ENCODE measurements around the gene NOL11.
"Not testable (repeated sequence)": the region's sequence is repeated elsewhere in the genome, so short reads cannot be mapped to it uniquely, and the experiment has no call there.

Gene NOL11

DNA sequence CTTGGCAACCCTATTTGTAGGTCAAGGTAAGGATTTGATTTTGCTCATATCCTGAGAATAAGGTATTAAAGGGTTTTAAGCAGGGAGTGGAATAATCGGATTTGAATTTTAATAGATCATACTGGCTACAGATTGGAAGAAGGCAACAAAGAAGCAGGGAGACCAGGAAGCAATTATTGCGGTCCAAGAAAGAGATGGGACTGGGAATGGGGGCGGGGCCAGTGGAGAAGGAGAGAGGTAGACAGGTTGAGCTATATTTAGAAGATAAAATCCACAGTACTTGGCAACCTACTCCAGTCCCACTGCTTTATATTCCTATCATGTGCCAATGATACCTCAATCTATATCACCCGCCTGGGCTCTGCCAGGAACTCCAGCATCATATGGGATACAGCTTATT lies 5.8 kb upstream of the NOL11 start:
- DNase-seq (ENCODE audit: low read depth) = no peak

DNA sequence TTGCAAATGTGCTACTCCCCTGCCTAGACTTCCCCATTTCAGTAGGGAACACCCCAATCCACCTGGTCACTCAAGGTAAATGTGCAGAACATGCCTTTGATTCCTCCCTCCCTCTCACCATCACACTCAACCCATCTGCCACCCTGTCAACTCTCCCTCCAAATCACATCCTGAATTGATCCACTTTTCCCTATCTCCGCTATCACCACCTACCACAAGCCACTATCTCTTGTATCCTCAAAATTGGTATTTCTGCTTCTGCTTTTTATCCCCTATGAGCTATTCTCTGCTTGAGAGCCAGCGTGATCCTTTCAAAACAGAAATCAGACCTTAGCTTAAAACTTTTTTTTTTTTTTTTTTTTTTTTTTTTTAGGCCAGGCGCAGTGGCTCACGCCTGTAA lies 5.4 kb upstream of the NOL11 start:
- DNase-seq (ENCODE audit: low read depth) = no peak

DNA sequence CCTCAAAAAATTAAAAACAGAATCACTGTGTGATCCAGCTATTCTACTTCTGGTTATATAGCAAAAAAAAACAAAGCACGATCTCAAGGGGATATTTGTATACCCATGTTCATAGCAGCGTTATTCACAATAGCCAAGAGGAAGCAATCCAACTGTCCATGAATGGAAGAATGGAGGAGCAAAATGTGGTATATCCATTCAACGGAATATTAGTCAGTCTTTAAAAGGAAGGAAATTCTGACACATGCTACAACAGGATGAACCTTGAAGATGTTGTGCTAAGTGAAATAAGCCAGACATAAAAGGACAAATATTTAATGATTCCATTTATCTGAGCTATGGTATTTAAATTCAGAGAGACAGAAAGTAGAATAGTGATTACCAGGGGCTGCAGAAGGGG lies 4.6 kb upstream of the NOL11 start:
- no peak for DNase-seq (ENCODE audit: low read depth)

DNA sequence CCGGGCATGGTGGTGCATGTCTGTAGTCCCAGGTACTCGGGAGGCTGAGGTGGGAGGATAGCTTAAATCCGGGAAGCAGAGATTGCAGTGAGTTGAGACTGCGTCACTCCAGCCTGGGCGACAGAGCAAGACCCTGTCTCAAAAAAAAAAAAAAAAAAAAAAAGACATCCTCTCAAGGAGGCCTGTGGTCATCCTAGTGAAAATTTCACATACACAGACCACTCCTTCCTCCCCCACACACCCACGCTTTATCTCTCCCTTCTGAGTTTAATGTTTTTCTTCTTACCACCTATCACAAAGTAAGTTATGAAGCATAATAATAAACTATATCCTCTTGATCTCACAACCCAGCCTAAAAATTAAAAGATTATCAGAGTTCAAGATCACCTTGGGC lies 1.3 kb upstream of the NOL11 start:
- DNase-seq (ENCODE audit: low read depth) = no peak

- no peak for DNase-seq (ENCODE audit: low read depth)
These were observed 528 bp upstream of the NOL11 start for GRCh38 chr17:67717192-67717623.

DNA sequence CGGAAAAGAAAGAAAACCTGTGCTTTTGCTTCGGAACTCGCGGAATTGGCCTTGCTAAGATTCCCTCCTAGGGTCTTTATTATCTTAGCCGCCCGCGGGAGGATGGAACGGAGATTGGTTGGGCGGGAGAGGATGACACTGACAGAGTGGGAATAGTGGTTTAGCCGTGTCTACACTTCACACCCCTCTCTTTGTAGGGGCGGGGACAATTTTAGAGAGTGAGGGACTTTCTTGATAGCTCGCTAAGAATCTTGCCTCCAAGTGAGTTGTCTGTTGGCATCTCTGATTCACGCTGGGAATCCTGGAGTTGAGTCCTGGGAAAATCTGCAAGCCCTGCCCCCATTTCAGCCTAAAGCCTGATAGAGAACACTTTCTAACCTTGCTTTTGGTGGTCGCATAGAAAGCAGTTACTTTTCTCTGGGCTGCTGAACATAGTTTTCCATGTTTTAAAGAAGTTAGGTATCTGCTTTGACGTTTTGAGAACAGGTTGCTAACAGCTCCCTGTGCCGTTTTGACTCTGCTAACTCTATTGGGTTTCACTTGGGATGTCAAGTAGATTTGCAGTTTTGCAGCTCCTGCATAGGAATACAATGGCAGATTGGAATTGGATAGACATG lies 697 bp downstream of the NOL11 start:
- DNase-seq (ENCODE audit: low read depth) = peak; percentile 13

- no peak for DNase-seq (ENCODE audit: low read depth)
These were observed 7.6 kb downstream of the NOL11 start for GRCh38 chr17:67725373-67725791.

DNA sequence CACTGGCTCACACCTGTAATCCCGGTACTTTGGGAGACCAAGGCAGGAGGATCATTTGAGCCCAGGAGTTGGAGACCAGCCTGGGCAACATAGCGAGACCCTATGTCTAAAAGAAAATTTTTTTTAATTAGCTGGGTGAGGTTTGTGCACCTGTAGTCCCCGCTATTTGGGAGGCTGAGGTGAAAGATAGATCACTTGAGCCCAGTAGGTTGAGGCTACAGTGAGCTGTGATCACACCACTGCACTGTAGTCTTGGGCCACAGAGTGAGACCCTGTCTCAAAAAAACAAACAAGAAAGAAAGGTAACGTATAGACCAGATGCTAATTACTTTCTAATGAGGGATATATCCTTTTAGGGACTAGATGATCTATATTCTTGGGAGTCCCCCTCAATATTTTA lies 8.1 kb downstream of the NOL11 start:
- no peak for DNase-seq (ENCODE audit: low read depth)

GRCh38 chr17:67727152-67728039 lies 9.7 kb downstream of the NOL11 start:
- DNase-seq (ENCODE audit: low read depth) = not testable (repeated sequence)

GRCh38 chr17:67729903-67730302 lies 12.2 kb downstream of the NOL11 start:
- no peak for DNase-seq (ENCODE audit: low read depth)

DNA sequence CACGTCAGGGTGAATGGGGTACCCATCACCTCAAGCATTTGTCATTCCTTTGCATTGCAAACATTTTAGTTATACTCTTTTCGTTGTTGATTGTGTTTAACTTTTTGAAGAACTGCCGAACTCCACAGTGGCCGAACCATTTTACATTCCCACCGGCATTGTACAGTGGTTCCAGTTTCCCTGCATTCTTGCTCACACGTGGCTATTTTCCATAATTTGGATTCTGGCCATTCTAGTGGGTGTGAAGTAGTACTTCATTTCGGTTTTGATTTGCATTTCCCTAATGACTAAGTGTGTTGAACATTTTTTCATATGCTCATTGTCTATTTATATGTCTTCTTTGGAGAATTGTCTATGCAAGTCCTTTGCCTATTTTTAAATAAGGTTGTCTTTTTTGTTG lies 13.0 kb downstream of the NOL11 start:
- no peak for DNase-seq (ENCODE audit: low read depth)

DNA sequence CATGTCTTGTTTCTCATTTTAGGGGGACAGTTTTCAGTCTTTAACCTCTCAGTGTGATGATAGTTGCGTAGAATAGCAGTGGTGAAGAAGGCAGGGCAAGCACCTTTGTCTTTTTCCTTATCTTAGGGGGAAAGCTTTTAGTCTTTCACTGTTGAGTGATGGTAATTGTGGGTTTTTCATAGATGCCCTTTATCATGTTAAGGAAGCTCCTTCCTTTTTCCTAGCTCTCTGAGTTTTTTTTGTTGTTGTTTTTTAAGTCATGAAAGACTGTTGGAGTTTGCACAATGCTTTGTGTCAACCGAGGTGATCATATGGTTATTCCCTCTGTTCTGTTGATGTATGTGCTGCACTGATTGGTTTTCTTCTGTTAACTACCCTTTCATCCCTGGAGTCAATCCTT lies 15.7 kb downstream of the NOL11 start:
- DNase-seq (ENCODE audit: low read depth) = no peak

- no peak for DNase-seq (ENCODE audit: low read depth)
These were observed 19.4 kb downstream of the NOL11 start for GRCh38 chr17:67737145-67737544.

- no peak for DNase-seq (ENCODE audit: low read depth)
These were observed 24.3 kb downstream of the NOL11 start for GRCh38 chr17:67742025-67742424.

DNA sequence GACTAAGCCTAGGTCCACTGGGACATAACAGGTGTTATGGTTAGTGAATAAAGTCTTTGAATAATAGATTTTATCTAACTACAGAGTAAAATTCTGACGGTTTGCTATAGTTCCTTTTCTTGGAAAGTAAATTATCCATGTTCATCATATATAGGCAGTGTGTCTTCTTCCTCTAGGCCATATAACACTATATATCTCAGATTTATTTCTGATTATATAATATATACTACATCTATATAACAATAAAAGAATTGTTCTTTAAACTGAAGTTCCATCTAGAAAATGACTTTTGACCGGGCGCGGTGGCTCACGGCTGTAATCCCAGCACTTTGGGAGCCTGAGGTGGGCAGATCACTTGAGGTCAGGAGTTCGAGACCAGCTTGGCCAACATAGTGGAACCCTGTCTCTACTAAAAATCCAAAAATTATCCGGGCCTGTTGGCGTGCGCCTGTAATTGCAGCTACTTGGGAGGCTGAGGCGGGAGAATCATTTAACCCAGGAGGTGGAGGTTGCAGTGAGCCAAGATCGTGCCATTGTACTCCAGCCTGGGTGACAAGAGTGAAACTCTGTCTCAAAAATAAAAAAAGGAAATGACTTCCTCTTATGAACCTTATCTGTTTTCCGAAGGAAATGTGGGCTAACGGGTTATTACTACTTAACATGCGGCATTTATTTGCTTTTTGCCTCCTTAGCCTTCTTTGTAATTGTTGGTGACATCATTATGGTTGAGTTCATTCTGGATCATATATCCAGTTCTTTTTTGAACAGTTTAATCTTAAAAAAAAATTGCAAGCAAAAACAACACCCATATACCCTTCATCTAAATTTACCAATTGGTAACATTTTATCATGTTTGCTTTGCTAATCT lies 29.2 kb downstream of the NOL11 start:
- DNase-seq (ENCODE audit: low read depth) = no peak

DNA sequence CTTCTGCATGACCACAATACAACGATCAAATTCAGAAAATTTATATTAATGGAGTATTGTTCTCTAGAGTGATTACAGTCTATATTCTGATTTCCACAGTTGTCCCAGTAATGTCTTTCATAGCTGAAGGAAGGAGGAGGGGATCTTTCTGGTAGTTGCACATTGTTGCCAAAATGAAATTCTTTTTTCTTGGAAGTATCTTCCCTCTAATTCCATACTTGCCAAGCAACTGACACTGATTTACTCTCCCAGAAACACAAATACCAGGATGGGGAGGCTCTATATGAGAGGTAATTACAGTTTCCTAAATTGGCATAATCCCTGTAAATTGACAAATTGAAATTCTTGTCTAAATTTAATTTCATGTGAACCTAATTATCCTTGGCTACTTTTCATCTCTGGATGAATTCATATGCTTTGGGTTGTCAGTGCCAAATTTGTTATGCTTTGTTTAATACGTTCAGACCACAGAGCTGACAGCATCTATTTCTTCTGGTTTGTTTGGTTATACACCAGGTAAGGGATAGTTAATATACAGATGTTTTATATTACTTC lies 30.0 kb downstream of the NOL11 start:
- no peak for DNase-seq (ENCODE audit: low read depth)

DNA sequence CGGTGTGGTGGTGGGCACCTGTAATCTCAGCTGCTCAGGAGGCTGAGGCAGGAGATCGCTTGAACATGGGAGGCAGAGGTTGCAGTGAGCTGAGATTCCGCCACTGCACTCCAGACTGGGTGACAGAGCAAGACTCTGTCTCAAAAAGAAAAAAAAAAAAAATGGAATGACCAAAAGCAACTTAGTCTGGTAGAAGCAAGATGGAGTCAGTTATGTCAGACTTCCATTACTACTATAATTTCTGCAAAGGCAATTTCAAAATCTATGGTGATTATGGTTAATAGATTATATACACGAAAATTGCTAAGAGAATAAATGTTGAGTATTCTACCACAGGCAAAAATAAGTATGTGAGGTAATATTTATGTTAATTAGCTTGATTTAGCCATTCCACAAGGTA lies 32.3 kb downstream of the NOL11 start:
- no peak for DNase-seq (ENCODE audit: low read depth)

DNA sequence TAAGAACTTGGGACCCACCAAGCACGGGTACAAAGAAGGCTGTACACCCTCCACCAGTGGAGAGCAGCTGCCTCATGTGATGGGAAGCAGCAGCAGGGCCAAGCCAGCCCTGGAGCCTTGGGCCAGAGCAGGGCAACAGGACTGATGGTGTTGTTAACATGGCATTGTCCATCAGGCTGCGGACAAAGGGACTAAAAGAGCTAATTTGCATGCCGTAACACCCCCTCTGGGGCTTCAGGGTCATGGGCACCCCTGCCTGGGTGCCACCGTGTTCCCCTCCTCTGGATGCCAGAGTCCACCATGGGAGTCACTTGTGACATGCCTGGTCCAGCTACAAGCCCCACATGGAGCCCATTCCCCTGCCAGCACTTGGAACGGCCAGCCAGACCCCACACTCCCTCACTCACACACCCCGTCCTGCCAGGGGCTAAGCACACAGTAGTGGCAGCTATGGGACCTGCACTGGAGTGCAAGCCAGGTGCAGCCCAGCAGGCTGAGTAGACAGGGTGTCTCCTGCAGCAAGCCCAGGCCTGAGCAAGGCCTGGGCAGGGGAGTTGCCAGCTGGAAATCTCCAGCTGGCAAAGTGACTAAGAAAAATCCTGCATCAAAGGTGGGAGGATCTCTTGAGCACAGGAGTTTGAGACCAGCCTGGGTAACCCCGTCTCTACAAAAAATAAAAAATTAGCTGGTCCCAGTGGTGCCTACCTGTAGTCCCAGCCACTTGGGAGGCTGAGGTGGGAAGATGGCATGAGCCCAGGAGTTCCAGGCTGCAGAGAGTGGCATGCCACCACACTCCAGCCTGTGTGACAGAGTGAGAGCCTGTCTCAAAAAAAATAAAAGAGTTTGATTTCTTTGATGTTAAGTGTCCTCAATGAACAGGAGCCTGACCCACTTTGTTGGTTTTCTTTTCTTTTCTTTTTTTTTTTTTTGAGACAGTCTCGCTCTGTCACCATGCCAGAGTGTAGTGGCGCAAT lies 33.7 kb downstream of the NOL11 start:
- DNase-seq (ENCODE audit: low read depth) = no peak

DNA sequence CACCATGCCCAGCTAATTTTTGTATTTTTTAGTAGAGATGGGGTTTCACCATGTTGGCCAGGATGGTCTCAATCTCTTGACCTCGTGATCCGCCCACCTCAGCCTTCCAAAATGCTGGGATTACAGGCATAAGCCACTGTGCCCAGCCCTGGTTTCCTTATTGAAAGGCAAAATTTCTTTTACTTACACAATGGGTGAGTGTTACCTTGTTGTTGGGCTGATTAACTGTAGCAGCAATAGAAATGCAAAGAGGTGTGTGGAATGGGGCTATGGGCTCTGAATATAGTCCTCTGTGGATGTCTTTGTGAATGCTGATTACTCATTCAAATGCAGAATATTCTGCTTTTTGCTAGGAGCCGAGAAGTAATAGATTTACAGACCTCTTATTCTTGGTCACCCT lies 34.4 kb downstream of the NOL11 start:
- DNase-seq (ENCODE audit: low read depth) = not testable (repeated sequence)

- DNase-seq (ENCODE audit: low read depth) = no peak
These were observed 35.3 kb downstream of the NOL11 start for GRCh38 chr17:67753026-67753425.

DNA sequence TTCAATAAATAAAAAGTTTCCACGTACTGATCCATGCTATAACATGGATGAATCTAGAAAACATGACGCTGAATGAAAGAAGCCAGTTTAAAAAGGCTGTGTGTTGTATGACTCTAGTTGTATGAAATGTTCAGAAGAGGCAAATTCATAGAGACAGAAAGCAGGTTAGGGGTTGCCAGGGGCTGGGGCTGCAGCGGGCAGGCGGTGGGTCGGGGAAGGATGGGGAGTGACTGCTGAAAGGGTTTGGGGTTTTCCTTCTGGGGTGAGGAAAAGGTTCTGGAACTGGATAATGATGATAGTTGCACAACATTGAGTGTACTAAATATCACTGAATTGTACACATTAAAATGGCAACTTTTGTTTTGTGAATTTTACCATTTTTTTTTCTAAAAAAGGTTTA lies 36.3 kb downstream of the NOL11 start:
- DNase-seq (ENCODE audit: low read depth) = no peak
